A549 (cell line): Measurements from ENCODE around the gene PNPO. TPM values are rescaled to one million over a fixed set of nuclear protein-coding genes. Genes with fewer than 3 reads are reported as not detected.

Experiments used
- ATAC-seq, 2 experiments: fragments of 200-7000 bp in 1 of 2; fragments of >200 bp in 1 of 2; cut with Nextera tagmentation in 1 of 2; cut with Tn5 transposase in 1 of 2; 3 replicates each; pipeline versions ENCODE4 v1.8.0 to v1.9.1; 2018 to 2020; ENCODE audit warnings: mild to moderate bottlenecking in 1 of 2, moderate library complexity in 1 of 2
- CTCF ChIA-PET: fragments of 300-600 bp; sonication (Branson Sonifier 250); formaldehyde crosslinking; extraction: SDS; loops from one replicate; lab custom pipeline; 2021; ENCODE audit warnings: antibody characterized with exemption, inconsistent platforms; lab: Yijun Ruan, JAX
- POLR2A ChIA-PET: fragments of 350-600 bp; formaldehyde crosslinking; extraction: SDS; loops from one replicate; lab custom pipeline; 2021; ENCODE audit warnings: antibody characterized with exemption, inconsistent platforms; lab: Yijun Ruan, JAX
- DNase-seq, 2 experiments: peaks; one replicate each; pipeline versions ENCODE4 v3.0.0 to v3.0.0-alpha.2; 2011 to 2016; ENCODE audit warnings: low read depth in 1 of 2, low spot score in 1 of 2
- FAIRE-seq: peaks from 2 replicates; lab custom pipeline; 2011; peaks lifted over from hg19 to GRCh38; lab: Jason Lieb, UNC
- H3K27ac ChIP-seq, 2 experiments: fragments of >200 bp; sonication (Bioruptor Twin); formaldehyde crosslinking; 3 replicates each; pipeline ENCODE4 v1.5.1; 2016 to 2017
- H3K4me1 ChIP-seq: fragments of >200 bp; sonication (Bioruptor Twin); formaldehyde crosslinking; 3 replicates; pipeline ENCODE4 v1.6.1; 2016
- H3K4me2 ChIP-seq: fragments of >200 bp; sonication (Bioruptor Twin); formaldehyde crosslinking; 3 replicates; pipeline ENCODE4 v1.6.1; 2016
- H3K4me3 ChIP-seq: fragments of >200 bp; sonication (Bioruptor Twin); formaldehyde crosslinking; 3 replicates; pipeline ENCODE4 v1.5.1; 2016
- H3K9me3 ChIP-seq: fragments of >200 bp; sonication (Bioruptor Twin); formaldehyde crosslinking; 3 replicates; pipeline ENCODE4 v1.6.1; 2016
- CBX2 ChIP-seq: fragments of 200-600 bp; sonication (generic); IDR thresholded peaks from 2 replicates; pipeline ENCODE4 v1.6.1; 2016; ENCODE audit warnings: low read depth, mild to moderate bottlenecking, borderline replicate concordance
- CBX8 ChIP-seq: fragments of 200-600 bp; sonication (generic); IDR thresholded peaks from 2 replicates; pipeline ENCODE4 v1.6.1; 2016
- CEBPB ChIP-seq, 2 experiments: fragments of >200 bp in 1 of 2; sonication (Bioruptor Twin) in 1 of 2; formaldehyde crosslinking in 1 of 2; IDR thresholded peaks; 2 replicates each; pipeline ENCODE4 v1.6.1; 2012 to 2016
- EHMT2 ChIP-seq: fragments of 200-600 bp; sonication (generic); IDR thresholded peaks from 2 replicates; pipeline ENCODE4 v1.6.1; 2016; ENCODE audit warnings: antibody characterized with exemption, low read depth, mild to moderate bottlenecking, moderate library complexity
- ESRRA ChIP-seq: fragments of 150-350 bp; IDR thresholded peaks from 2 replicates; pipeline ENCODE4 v1.6.1; 2014; ENCODE audit warnings: mild to moderate bottlenecking, low read length, borderline replicate concordance
- FOSL2 ChIP-seq, 2 experiments: fragments of 450-650 bp in 1 of 2; fragments of >200 bp in 1 of 2; sonication (Bioruptor Twin) in 1 of 2; formaldehyde crosslinking; IDR thresholded peaks; 2 replicates each; pipeline versions ENCODE4 v1.5.0 to v1.6.1; 2016 to 2020; ENCODE audit warnings: mild to moderate bottlenecking in 1 of 2, moderate library complexity in 1 of 2
- GATA3 ChIP-seq: IDR thresholded peaks from 2 replicates; pipeline ENCODE4 v1.6.1; 2012; ENCODE audit warnings: borderline replicate concordance
- HDAC2 ChIP-seq: fragments of 200-600 bp; sonication (generic); IDR thresholded peaks from 2 replicates; pipeline ENCODE4 v1.6.1; 2016
- HEYL ChIP-seq: fragments of 250-450 bp; sonication (Bioruptor Pico); IDR thresholded peaks from 2 replicates; pipeline ENCODE4 v1.8.0; 2021; ENCODE audit warnings: mild to moderate bottlenecking, moderate library complexity
- HOXA7 ChIP-seq: fragments of 250-450 bp; sonication (Bioruptor Pico); IDR thresholded peaks from 2 replicates; pipeline ENCODE4 v1.5.0; 2020; ENCODE audit warnings: mild to moderate bottlenecking, moderate library complexity
- HOXB5 ChIP-seq: fragments of 250-450 bp; sonication (Bioruptor Pico); IDR thresholded peaks from 2 replicates; pipeline ENCODE4 v1.5.0; 2020; ENCODE audit warnings: mild to moderate bottlenecking, moderate library complexity
- JUN ChIP-seq, 2 experiments: fragments of >200 bp; sonication (Bioruptor Twin); formaldehyde crosslinking; IDR thresholded peaks; 2 replicates in 1 of 2; 3 replicates in 1 of 2; pipeline ENCODE4 v1.6.1; 2016 to 2017
- KDM5A ChIP-seq: fragments of 200-600 bp; sonication (generic); IDR thresholded peaks from 2 replicates; pipeline ENCODE4 v1.6.1; 2016; ENCODE audit warnings: antibody characterized with exemption, mild to moderate bottlenecking
- MAFK ChIP-seq: fragments of 450-650 bp; IDR thresholded peaks from 2 replicates; pipeline ENCODE4 v1.6.1; 2014; ENCODE audit not compliant: partially characterized antibody
- MYC ChIP-seq: IDR thresholded peaks from 2 replicates; pipeline ENCODE4 v1.6.1; 2012; ENCODE audit warnings: mild to moderate bottlenecking, inconsistent platforms, low read length, improper control_type of control experiment, borderline replicate concordance
- NFE2L2 ChIP-seq: fragments of 150-350 bp; conservative IDR thresholded peaks from 2 replicates; pipeline ENCODE4 v1.6.1; 2014; ENCODE audit warnings: low read length
- NR3C1 ChIP-seq: fragments of >200 bp; sonication (Bioruptor Twin); formaldehyde crosslinking; IDR thresholded peaks from 3 replicates; pipeline ENCODE4 v1.6.1; 2017
- POLR2AphosphoS2 ChIP-seq: conservative IDR thresholded peaks from 2 replicates; pipeline ENCODE4 v1.6.1; 2012; ENCODE audit warnings: low read length, improper control_type of control experiment, inconsistent platforms
- RARB ChIP-seq: fragments of 250-450 bp; sonication (Bioruptor Pico); IDR thresholded peaks from 2 replicates; pipeline ENCODE4 v1.8.0; 2021; ENCODE audit warnings: mild to moderate bottlenecking, moderate library complexity
- RNF2 ChIP-seq: fragments of 200-600 bp; sonication (generic); IDR thresholded peaks from 2 replicates; pipeline ENCODE4 v1.6.1; 2016; ENCODE audit warnings: low read depth, mild to moderate bottlenecking, antibody characterized with exemption, moderate library complexity, borderline replicate concordance
- SMC3 ChIP-seq: fragments of >200 bp; sonication (Bioruptor Twin); formaldehyde crosslinking; IDR thresholded peaks from 3 replicates; pipeline ENCODE4 v1.6.1; 2018; ENCODE audit warnings: inconsistent platforms
- SREBF2 ChIP-seq: fragments of 450-650 bp; IDR thresholded peaks from 2 replicates; pipeline ENCODE4 v1.6.1; 2014; ENCODE audit warnings: mild to moderate bottlenecking, moderate library complexity
- TFCP2L1 ChIP-seq: fragments of 250-450 bp; sonication (Bioruptor Pico); IDR thresholded peaks from 2 replicates; pipeline ENCODE4 v1.5.0; 2021; ENCODE audit warnings: mild to moderate bottlenecking
- ZNF302 ChIP-seq: fragments of 250-450 bp; sonication (Bioruptor Pico); IDR thresholded peaks from 2 replicates; pipeline ENCODE4 v1.9.0; 2021; ENCODE audit warnings: inconsistent platforms, mild to moderate bottlenecking, moderate library complexity
- WGBS: methylation state at CpG from one replicate; pipeline ENCODE4 v1.1.6; 2017; ENCODE audit errors: missing lambda C conversion rate; 5-methylcytosine and 5-hydroxymethylcytosine counted together
- polyA plus RNA-seq, 4 experiments: library from polyadenylated mRNA; depleted of rRNA in 3 of 4; stranded (reverse); fragments of >200 nt; fragmentation: RNase III in 1 of 4; extraction: RNeasy Plus Mini Kit Qiagen cat#74134 plus additional on column Dnase treatment in 1 of 4; gene quantifications; 2 replicates in 3 of 4; 3 replicates in 1 of 4; pipeline ENCODE4 v1.2.3, GENCODE V29; 2011 to 2017
- TF ChIP-seq, protein P1 (sequence below): fragments of 250-450 bp; sonication (Bioruptor Pico); IDR thresholded peaks from 2 replicates; pipeline ENCODE4 v1.5.0; 2020; ENCODE audit warnings: low read depth, mild to moderate bottlenecking, moderate library complexity
- TF ChIP-seq, protein P2 (sequence below): fragments of >200 bp; sonication (Bioruptor Twin); formaldehyde crosslinking; IDR thresholded peaks from 2 replicates; pipeline ENCODE4 v1.6.1; 2016
- TF ChIP-seq, protein P3 (sequence below): fragments of 450-650 bp; IDR thresholded peaks from 2 replicates; pipeline ENCODE4 v1.6.1; 2014; ENCODE audit warnings: antibody characterized with exemption

PNPO gene
- polyA plus RNA-seq, 2 of the 4 experiments (the other 2 are of a cell fraction) = 29.5 to 40.8 TPM

DNA sequence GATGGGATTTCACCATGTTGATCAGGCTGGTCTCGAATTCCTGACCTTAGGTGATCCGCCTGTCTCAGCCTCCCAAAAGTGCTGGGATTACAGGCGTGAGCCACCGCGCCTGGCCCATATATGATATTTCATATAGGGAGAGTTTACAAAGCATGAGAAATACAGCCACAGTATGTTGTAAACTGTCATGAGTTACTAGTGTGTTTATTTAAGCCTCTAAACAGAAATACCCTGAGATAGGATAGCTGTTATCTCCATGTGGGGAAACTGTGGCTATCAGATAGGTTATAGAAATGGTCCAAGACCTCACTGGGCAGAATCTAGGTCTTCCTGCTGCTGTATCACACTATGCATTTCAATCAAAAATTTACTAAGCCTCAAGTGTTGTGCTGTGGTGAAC lies 27.5 kb downstream of the PNPO start:
- H3K27ac ChIP-seq = peak overlapping the region; percentile 69 to 88
- CTCF ChIA-PET = interaction anchor here (0.9 to 38.7 kb wide), 12 partner anchors 10 to 126 kb away, joined by 3 to 1426 read pairs (median 22); partner anchors contain the start of genes PNPO, PRR15L and SCRN2
- no peak overlapping the region for H3K4me3 ChIP-seq
- FAIRE-seq (no peak), ATAC-seq (no peak), DNase-seq (no peak)
- POLR2A ChIA-PET = interaction anchor here (0.6 to 2.0 kb wide), 3 partner anchors 11 to 73 kb away, joined by 3 to 6 read pairs (median 4); partner anchors contain the start of genes PRR15L and SP2
- H3K4me2 ChIP-seq = no peak overlapping the region; the same call in 2 of the 3 replicates
- H3K9me3 ChIP-seq = no peaks in the 10 kb centered on the region
- 91% methylated on average over 5 of the region's 5 CpGs for WGBS
- TF ChIP-seq SREBF2 = no peak
- TF ChIP-seq, protein P1, sequence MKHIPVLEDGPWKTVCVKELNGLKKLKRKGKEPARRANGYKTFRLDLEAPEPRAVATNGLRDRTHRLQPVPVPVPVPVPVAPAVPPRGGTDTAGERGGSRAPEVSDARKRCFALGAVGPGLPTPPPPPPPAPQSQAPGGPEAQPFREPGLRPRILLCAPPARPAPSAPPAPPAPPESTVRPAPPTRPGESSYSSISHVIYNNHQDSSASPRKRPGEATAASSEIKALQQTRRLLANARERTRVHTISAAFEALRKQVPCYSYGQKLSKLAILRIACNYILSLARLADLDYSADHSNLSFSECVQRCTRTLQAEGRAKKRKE (CRISPR knock-in tag) = no peak
- no peak for TF ChIP-seq ESRRA
- no peak for TF ChIP-seq RARB
- TF ChIP-seq CBX8 = no peak
- no peak for TF ChIP-seq POLR2AphosphoS2
- no peak for TF ChIP-seq CBX2
- no peak for TF ChIP-seq TFCP2L1 (CRISPR knock-in tag)
- no peak for TF ChIP-seq RNF2
- TF ChIP-seq FOSL2 (IDR thresholded peaks at IDR 0.05) = no peak
- TF ChIP-seq FOSL2 (CRISPR knock-in tag; IDR thresholded peaks at IDR 0.05) = no peak
- TF ChIP-seq NR3C1 = no peak
- no peak for TF ChIP-seq ZNF302 (CRISPR knock-in tag)
- no peak for TF ChIP-seq MAFK
- TF ChIP-seq SMC3 = no peak
- TF ChIP-seq GATA3 = no peak
- no peak for TF ChIP-seq HEYL (CRISPR knock-in tag)
- peaks cover 53% of the 10 kb centered on the region for H3K4me1 ChIP-seq

DNA sequence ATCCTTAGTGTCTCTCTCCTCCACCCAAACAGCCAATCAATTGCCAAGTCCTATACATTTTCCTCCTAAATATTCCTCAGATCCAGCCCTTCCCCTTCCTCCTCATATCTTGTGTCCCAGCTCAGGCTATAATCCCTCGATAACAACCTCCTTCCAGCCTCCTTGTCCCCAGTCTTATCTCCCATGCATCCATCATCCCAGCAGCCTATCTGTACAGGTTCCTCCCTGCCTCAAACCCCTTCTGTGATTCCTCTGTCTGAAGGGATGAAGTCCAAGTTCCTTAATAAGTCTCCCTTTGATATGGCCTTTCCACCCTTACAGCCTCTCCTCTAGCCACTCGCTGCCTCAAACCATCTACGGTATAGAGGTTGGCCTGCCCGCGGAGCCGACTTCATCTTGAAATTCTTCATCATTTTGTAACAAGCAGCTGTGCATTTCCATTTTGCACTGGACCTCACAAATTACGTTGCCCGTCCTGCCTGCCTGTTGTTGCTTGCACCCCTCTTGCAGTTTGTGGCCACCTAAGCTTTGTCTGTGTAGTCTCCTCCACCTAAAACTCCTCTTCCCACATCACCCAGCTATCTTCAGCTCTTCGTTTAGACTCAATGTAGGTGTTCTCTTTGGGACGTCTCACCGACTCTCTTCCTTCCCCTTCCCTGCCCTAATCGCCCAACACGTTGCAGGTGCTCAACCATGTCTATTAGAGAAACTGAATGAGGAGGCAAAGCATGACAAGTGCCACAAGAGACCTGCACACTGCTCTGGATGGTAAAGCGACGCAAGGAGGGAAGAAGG lies 28.8 kb downstream of the PNPO start:
- FAIRE-seq (no peak), ATAC-seq (no peak), DNase-seq (no peak)
- Histone ChIP-seq H3K4me1 (peaks cover 53% of the 10 kb centered on the region), H3K27ac (peak overlapping the region; percentile 75 to 76), H3K4me2 (peak overlapping the region; percentile 71)
- WGBS = 64% methylated on average over 15 of the region's 15 CpGs
- TF ChIP-seq CBX2 (no peak), HDAC2 (no peak), EHMT2 (no peak), CEBPB (IDR thresholded peaks at IDR 0.05) (no peak), HOXA7 (CRISPR knock-in tag) (no peak), MYC (no peak), NR3C1 (no peak), KDM5A (no peak), NFE2L2 (no peak), RNF2 (no peak), FOSL2 (IDR thresholded peaks at IDR 0.05) (no peak), FOSL2 (CRISPR knock-in tag; IDR thresholded peaks at IDR 0.05) (no peak), HOXB5 (CRISPR knock-in tag) (no peak), JUN (IDR thresholded peaks at IDR 0.05) (no peak), ESRRA (no peak), RARB (no peak)
- TF ChIP-seq, protein P2, sequence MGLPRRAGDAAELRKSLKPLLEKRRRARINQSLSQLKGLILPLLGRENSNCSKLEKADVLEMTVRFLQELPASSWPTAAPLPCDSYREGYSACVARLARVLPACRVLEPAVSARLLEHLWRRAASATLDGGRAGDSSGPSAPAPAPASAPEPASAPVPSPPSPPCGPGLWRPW = no peak
- TF ChIP-seq, protein P3, sequence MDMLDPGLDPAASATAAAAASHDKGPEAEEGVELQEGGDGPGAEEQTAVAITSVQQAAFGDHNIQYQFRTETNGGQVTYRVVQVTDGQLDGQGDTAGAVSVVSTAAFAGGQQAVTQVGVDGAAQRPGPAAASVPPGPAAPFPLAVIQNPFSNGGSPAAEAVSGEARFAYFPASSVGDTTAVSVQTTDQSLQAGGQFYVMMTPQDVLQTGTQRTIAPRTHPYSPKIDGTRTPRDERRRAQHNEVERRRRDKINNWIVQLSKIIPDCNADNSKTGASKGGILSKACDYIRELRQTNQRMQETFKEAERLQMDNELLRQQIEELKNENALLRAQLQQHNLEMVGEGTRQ = no peak
- TF ChIP-seq, all 56 proteins: peak for 0
- ChIA-PET POLR2A (interaction anchor here (0.6 to 2.1 kb wide), 17 partner anchors 12 to 877 kb away, joined by 3 to 29 read pairs (median 5); partner anchors contain the start of genes LRRC46, MRPL10, NFE2L1 and PNPO), CTCF (interaction anchor here (0.6 to 38.7 kb wide), 33 partner anchors 8 to 1258 kb away, joined by 3 to 1426 read pairs (median 6); partner anchors contain the start of genes PNPO, PRR15L, SCRN2 and SP2)
- H3K9me3 ChIP-seq = no peaks in the 10 kb centered on the region
- peak overlapping the region; percentile 23 for H3K4me3 ChIP-seq
